ENCODE data around the gene CUBN. TPM values are rescaled to one million over a fixed set of nuclear protein-coding genes. Genes with fewer than 3 reads are reported as not detected.

The CUBN gene
- total RNA-seq, 2 experiments from 2014 or later = 0.25 to 0.43 TPM

DNA sequence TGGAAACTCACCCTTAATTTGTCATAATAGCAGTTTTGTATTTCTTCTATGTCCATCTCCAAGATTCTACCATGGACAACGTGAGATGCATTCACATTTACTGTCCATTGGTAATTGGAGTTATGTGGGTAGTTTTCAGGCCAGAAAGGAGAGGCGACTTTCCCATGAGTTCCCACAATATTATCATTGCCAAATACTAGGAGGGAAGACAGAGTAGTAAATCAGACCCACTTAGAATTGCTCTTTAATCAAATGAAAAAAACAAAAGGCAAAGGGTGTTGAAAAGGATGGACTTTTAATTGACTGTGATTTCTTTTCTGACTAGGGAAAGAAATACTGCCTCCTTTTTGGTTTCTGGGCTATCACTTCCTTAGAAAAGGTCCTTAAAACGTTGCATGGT lies 190.7 kb downstream of the CUBN start:
- ChIA-PET POLR2A (no interaction called here), CTCF (no interaction called here)
- Mint-ChIP-seq H3K4me3 (no peak overlapping the region), H3K9me3 (ENCODE audit: low read depth) (no peaks in the 10 kb centered on the region), H3K27me3 (no peaks in the 10 kb centered on the region), H3K36me3 (ENCODE audit: low read depth) (no peaks in the 10 kb centered on the region), H3K27ac (no peak overlapping the region), H3K4me1 (peaks cover 2% of the 10 kb centered on the region)
- ATAC-seq = no peak
- DNase-seq = no peak
- intact Hi-C loops (cut with DNase I, micrococcal nuclease) = no loop called here

DNA sequence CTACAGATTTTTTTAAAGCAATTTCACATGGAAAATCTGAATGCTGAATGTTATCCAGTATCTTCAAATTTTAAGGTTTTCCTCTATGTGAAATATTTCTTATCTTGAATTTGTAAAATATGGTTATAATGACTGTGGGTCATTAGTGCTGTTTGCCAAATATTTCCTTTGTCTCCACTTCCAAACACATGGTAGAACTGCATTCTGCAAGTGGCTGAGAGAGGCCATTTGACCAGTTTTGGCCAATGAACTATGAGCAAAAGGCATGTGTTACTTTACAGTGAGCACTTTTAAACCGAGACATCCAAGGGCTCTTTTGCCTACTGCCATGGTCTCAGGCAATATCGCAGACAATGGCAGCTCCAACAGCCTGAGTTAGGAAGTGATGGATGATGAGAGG lies 195.2 kb downstream of the CUBN start:
- H3K27ac Mint-ChIP-seq = no peak overlapping the region
- H3K4me3 Mint-ChIP-seq = no peak overlapping the region
- H3K36me3 Mint-ChIP-seq (ENCODE audit: low read depth) = no peaks in the 10 kb centered on the region
- POLR2A ChIA-PET = no interaction called here
- H3K9me3 Mint-ChIP-seq (ENCODE audit: low read depth) = no peaks in the 10 kb centered on the region
- intact Hi-C loops (cut with DNase I, micrococcal nuclease) = no loop called here
- CTCF ChIA-PET = interaction anchor here (1.1 kb wide), 1 partner anchor 34 kb away, joined by 3 read pairs; no protein-coding TSS in a partner anchor
- no peaks in the 10 kb centered on the region for H3K27me3 Mint-ChIP-seq
- no peaks in the 10 kb centered on the region for H3K4me1 Mint-ChIP-seq
- DNase-seq (no peak), ATAC-seq (no peak)

DNA sequence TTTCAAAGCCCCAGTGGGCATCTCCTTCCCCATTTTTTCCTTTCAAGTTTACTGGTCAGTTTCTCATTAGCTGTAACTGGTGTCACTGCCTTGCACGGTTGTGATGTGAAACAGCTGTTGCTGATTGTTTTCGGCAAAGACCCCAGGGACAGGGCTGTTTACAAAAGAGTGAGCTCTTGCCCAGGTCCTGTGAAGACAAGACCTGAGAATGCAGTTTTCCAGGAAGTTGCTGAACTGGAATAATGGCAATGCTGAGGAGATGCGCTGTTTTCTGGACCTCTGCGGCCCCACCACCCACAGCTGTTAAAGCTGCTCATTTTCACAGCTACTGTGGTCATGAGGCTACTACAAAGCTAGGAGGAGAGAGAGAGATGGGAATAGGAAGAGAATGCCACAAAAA lies 195.8 kb downstream of the CUBN start:
- ATAC-seq (no peak), DNase-seq (no peak)
- Mint-ChIP-seq H3K36me3 (ENCODE audit: low read depth) (no peaks in the 10 kb centered on the region), H3K9me3 (ENCODE audit: low read depth) (no peaks in the 10 kb centered on the region), H3K4me3 (no peak overlapping the region), H3K27ac (no peak overlapping the region), H3K27me3 (no peaks in the 10 kb centered on the region), H3K4me1 (no peaks in the 10 kb centered on the region)
- ChIA-PET POLR2A (no interaction called here), CTCF (no interaction called here)
- intact Hi-C loops (cut with DNase I, micrococcal nuclease) = no loop called here

DNA sequence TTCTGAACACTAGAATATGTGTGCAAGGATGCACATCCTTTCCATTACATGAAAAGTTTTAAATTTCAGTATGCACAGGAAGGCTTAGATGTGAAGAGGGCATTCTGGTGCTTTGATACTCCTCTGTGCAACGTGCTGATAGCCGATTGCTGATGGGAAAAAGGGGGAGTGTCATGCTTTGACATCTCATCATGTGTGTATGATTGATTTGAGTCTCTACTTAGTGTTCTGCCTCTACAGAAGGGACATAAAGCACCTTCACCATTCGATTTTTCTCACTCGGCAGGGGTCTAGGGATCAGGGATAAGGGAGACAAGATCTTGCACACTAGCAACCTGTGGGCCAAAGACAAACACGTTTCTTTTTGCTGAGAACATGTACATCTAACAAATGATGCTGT lies 197.7 kb downstream of the CUBN start:
- ChIA-PET POLR2A (no interaction called here), CTCF (no interaction called here)
- intact Hi-C loops (cut with DNase I, micrococcal nuclease) = no loop called here
- Mint-ChIP-seq H3K9me3 (ENCODE audit: low read depth) (no peaks in the 10 kb centered on the region), H3K27me3 (no peaks in the 10 kb centered on the region), H3K4me3 (no peak overlapping the region), H3K27ac (no peak overlapping the region), H3K4me1 (no peaks in the 10 kb centered on the region), H3K36me3 (ENCODE audit: low read depth) (no peaks in the 10 kb centered on the region)
- DNase-seq = no peak
- ATAC-seq = no peak

DNA sequence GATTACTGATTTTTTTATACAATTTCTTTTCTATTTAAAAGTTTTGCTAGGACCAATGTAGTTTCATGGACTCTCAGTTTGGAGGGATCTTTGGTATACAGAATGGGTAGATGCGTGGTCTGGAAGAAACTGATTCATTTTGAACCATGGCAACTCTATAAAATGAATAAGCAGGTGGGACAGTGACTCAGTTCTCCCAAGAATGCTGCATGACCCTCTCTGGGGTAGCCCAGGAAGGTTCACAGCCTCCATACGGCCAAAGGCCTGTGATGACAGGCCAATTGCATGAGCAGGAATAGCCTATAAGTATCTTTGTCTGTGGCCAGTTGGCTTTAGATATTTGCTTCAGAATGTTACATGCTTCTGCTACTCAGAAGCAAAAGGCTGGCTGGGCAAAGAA lies 199.1 kb downstream of the CUBN start:
- Mint-ChIP-seq H3K4me3 (no peak overlapping the region), H3K27me3 (no peaks in the 10 kb centered on the region), H3K27ac (no peak overlapping the region), H3K9me3 (ENCODE audit: low read depth) (no peaks in the 10 kb centered on the region), H3K4me1 (no peaks in the 10 kb centered on the region), H3K36me3 (ENCODE audit: low read depth) (no peaks in the 10 kb centered on the region)
- DNase-seq (no peak), ATAC-seq (peak; percentile 23)
- ChIA-PET CTCF (no interaction called here), POLR2A (no interaction called here)
- intact Hi-C loops (cut with DNase I, micrococcal nuclease) = no loop called here

DNA sequence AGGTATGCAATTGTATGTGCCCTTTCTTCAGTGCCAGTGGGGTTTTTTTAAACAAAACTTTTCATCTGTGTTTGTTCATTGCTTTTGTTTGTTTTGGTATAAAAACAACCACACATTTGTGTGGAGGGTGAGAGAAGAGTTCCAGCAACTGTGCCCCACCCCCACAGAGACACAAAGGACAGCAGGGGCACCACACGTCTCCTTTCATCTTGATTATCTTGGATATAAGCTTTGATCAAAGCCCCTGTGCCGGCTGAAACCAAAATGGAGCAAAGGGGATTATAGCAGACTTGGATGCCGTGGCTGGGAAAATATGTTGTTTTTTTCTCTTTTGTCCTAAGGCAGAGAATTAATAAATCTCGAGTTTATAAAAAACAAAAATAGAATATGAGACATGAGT lies 200.5 kb downstream of the CUBN start:
- intact Hi-C loops (cut with DNase I, micrococcal nuclease) = no loop called here
- Mint-ChIP-seq H3K4me3 (no peak overlapping the region), H3K9me3 (ENCODE audit: low read depth) (no peaks in the 10 kb centered on the region), H3K27me3 (no peaks in the 10 kb centered on the region), H3K4me1 (no peaks in the 10 kb centered on the region), H3K27ac (no peak overlapping the region), H3K36me3 (ENCODE audit: low read depth) (no peaks in the 10 kb centered on the region)
- ChIA-PET CTCF (no interaction called here), POLR2A (no interaction called here)
- DNase-seq = no peak
- ATAC-seq = no peak

DNA sequence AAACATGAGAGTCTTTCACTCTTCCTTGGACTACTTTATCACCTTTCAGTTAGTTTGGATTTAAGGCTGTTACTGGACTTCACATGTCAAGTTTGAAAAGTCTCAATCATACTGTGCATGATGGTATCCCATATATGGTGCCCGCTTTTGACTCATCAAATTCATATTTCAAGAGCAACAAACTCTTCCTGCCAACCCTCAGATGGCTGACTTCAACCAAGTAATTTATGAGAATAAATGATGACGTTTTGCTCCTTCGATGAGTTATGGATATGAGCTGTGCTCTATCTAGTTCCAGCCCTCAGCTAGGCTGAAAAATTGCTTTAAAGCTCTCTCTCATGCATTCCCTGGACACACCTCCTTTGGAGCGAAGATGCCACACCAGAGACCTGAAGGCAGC lies 202.1 kb downstream of the CUBN start:
- no peak for DNase-seq
- H3K9me3 Mint-ChIP-seq (ENCODE audit: low read depth) = no peaks in the 10 kb centered on the region
- ChIA-PET CTCF (interaction anchor here (0.6 kb wide), 1 partner anchor 295 kb away, joined by 4 read pairs; no protein-coding TSS in a partner anchor), POLR2A (no interaction called here)
- ATAC-seq = no peak
- no peak overlapping the region for H3K27ac Mint-ChIP-seq
- H3K4me3 Mint-ChIP-seq = no peak overlapping the region
- intact Hi-C loops (cut with DNase I, micrococcal nuclease) = no loop called here
- no peaks in the 10 kb centered on the region for H3K36me3 Mint-ChIP-seq (ENCODE audit: low read depth)
- H3K4me1 Mint-ChIP-seq = no peaks in the 10 kb centered on the region
- no peaks in the 10 kb centered on the region for H3K27me3 Mint-ChIP-seq

DNA sequence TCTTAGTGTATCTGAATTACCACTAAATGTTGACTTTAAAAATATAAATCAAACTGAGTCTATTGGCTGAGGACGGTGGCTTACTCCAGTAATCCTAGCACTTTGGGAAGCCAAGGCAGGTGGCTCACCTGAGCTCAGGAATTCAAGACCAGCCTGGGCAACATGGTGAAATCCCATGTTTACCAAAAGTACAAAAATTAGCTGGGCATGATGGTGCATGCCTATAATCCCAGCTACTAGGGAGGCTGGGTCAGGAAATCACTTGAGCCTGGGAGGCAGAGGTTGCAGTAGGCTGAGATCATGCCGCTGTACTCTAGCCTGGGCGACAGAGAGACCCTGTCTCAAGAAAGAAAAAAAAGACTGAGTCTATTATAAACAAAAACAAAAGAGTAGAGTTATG lies 205.9 kb downstream of the CUBN start:
- H3K9me3 Mint-ChIP-seq (ENCODE audit: low read depth) = no peaks in the 10 kb centered on the region
- no peak for ATAC-seq
- no peaks in the 10 kb centered on the region for H3K4me1 Mint-ChIP-seq
- H3K36me3 Mint-ChIP-seq (ENCODE audit: low read depth) = no peaks in the 10 kb centered on the region
- intact Hi-C loops (cut with DNase I, micrococcal nuclease) = no loop called here
- no peak for DNase-seq
- no peak overlapping the region for H3K27ac Mint-ChIP-seq
- no peak overlapping the region for H3K4me3 Mint-ChIP-seq
- ChIA-PET POLR2A (no interaction called here), CTCF (no interaction called here)
- H3K27me3 Mint-ChIP-seq = no peaks in the 10 kb centered on the region

DNA sequence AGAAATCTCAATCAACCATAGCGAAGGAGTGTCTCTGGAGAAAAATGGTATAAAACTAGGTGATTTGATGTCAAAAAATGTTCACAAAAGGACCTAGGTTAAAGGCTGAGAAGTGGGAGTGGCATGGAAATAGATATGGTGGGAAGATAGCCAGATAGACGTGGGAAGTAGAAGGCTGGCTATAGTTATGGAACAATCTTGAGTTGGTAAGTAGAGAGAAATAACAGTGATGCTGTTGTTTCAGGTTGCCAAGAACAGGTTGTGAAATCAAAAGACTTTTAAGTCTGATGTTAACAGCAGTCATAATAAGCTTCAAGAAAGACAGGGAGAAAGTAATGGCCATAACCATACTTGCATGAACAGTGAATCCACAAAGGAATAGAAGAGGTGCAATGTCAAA lies 206.3 kb downstream of the CUBN start:
- POLR2A ChIA-PET = no interaction called here
- H3K4me3 Mint-ChIP-seq = no peak overlapping the region
- H3K27me3 Mint-ChIP-seq = no peaks in the 10 kb centered on the region
- DNase-seq (no peak), ATAC-seq (no peak)
- H3K9me3 Mint-ChIP-seq (ENCODE audit: low read depth) = no peaks in the 10 kb centered on the region
- CTCF ChIA-PET = no interaction called here
- intact Hi-C loops (cut with DNase I, micrococcal nuclease) = no loop called here
- no peaks in the 10 kb centered on the region for H3K36me3 Mint-ChIP-seq (ENCODE audit: low read depth)
- H3K27ac Mint-ChIP-seq = no peak overlapping the region
- H3K4me1 Mint-ChIP-seq = no peaks in the 10 kb centered on the region

DNA sequence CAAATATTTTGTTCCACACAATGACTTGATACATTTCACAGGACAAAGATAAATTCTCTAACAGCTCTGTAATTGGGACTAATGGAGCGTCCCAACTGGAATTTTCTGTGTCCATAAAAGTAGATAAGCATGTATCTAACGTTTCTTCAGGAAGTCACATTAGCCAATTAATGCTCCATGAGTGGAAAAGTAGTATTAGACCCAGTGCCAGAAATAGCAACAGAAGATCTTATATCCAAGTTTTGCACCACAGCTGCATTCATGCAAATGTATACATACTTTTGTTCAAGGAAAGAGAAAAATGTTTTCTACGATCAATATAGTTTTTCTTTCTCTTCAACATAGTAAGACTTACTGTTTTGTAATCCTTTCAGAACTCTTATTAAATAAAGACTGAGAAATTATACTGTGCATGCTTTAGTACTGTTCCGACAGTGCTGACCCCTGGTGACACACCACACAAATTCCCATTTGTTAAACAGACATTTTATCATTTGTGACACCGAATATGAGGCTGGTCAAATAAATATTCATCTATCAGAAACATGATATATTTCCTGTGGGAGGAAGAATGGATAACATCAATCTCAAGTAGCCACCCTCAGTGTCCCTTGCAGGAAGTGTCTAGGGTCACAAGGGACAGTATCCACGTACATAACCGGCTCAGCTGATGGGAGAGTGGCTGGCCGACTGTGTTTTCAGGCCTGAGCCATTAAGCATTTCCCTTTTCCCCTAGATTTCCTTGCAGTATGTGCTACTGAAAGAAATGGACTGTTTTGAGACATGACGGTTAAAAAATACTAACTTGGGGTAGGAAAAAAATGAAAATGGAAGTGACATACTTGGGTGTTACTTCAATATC lies 210.3 kb downstream of the CUBN start:
- no peak overlapping the region for H3K4me3 Mint-ChIP-seq
- CTCF ChIA-PET = interaction anchor here (0.7 kb wide), 1 partner anchor 571 kb away, joined by 3 read pairs; no protein-coding TSS in a partner anchor
- H3K4me1 Mint-ChIP-seq = no peaks in the 10 kb centered on the region
- no peak for DNase-seq
- H3K9me3 Mint-ChIP-seq (ENCODE audit: low read depth) = no peaks in the 10 kb centered on the region
- no peaks in the 10 kb centered on the region for H3K36me3 Mint-ChIP-seq (ENCODE audit: low read depth)
- intact Hi-C loops (cut with DNase I, micrococcal nuclease) = no loop called here
- no peak for ATAC-seq
- POLR2A ChIA-PET = no interaction called here
- no peaks in the 10 kb centered on the region for H3K27me3 Mint-ChIP-seq
- no peak overlapping the region for H3K27ac Mint-ChIP-seq

DNA sequence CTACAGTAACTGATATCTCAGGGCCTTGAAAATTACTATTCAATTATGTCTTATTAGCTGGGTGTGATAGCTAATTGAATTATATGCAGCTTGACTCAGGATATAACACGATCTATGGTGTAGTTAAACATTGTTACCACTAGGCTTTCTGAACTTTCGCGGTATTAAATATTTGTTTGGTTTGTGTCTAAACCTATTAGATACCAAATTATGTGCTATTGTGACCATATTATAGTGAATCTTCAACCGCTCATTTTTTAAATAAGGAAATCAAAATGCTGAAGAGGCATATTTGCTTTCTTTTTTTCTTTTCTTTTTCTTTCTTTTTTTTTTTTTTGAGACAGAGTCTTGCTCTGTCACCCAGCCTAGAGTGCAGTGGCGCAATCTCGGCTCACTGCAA lies 213.1 kb downstream of the CUBN start:
- Mint-ChIP-seq H3K4me1 (no peaks in the 10 kb centered on the region), H3K36me3 (ENCODE audit: low read depth) (peaks cover 8% of the 10 kb centered on the region), H3K4me3 (no peak overlapping the region), H3K27me3 (no peaks in the 10 kb centered on the region), H3K27ac (no peak overlapping the region), H3K9me3 (ENCODE audit: low read depth) (no peaks in the 10 kb centered on the region)
- intact Hi-C loops (cut with DNase I, micrococcal nuclease) = no loop called here
- CTCF ChIA-PET = interaction anchor here (0.5 kb wide), 1 partner anchor 48 kb away, joined by 3 read pairs; no protein-coding TSS in a partner anchor
- DNase-seq = no peak
- ATAC-seq = no peak
- POLR2A ChIA-PET = no interaction called here

DNA sequence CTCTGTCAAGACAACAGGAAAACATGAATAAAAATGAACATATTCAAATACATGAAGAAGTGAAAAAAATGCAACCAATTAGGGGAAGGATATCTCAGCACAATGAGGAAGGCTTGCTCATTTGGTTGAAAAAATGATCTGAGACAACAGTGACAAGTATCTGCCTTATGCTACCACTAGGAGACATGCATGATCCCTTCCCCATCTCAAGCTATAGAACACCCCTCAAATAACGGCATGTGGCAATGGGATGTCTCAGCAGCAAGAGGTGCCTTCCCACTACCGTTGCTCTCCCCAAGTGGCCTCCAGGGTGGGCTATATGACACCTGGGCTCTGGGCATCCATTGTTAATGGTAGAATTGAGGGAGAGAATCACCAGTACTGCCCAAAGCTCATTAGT lies 214.3 kb downstream of the CUBN start:
- peaks cover 2% of the 10 kb centered on the region for H3K4me1 Mint-ChIP-seq
- peaks cover 8% of the 10 kb centered on the region for H3K36me3 Mint-ChIP-seq (ENCODE audit: low read depth)
- H3K4me3 Mint-ChIP-seq = no peak overlapping the region
- H3K27me3 Mint-ChIP-seq = no peaks in the 10 kb centered on the region
- POLR2A ChIA-PET = no interaction called here
- intact Hi-C loops (cut with DNase I, micrococcal nuclease) = no loop called here
- CTCF ChIA-PET = no interaction called here
- no peak for DNase-seq
- ATAC-seq = no peak
- no peaks in the 10 kb centered on the region for H3K9me3 Mint-ChIP-seq (ENCODE audit: low read depth)
- H3K27ac Mint-ChIP-seq = no peak overlapping the region
